ENCODE data around the gene PRC1. TPM values are rescaled to one million over a fixed set of nuclear protein-coding genes. Genes with fewer than 3 reads are reported as not detected.

Gene PRC1
- total RNA-seq, 4 donors from 2014 or later: 12.1 to 31.0 (median 14.9) TPM

GRCh38 chr15:90989040-90989768 is 5.1 kb downstream of the PRC1 start:
- Histone ChIP-seq H3K27me3 (no peaks in the 10 kb centered on the region), H3K4me3 (no peak overlapping the region), H3K27ac (no peak overlapping the region), H3K36me3 (peaks cover 0 to 3% (median 0%) of the 10 kb centered on the region in 3 donors), H3K9me3 (no peaks in the 10 kb centered on the region), H3K4me1 (peaks cover 0 to 10% (median 0%) of the 10 kb centered on the region in 4 donors)
- WGBS, 2 donors: 78 to 86% methylated on average over 7 of the region's 7 CpGs
- DNase-seq (ENCODE audit: low spot score in 2 of 2): no peak
- TF ChIP-seq CTCF (IDR thresholded peaks at IDR 0.05) (no peak), POLR2A (IDR thresholded peaks at IDR 0.05) (no peak)

GRCh38 chr15:90988296-90988695 is 6.0 kb downstream of the PRC1 start:
- Histone ChIP-seq H3K27ac (no peak overlapping the region), H3K9me3 (no peaks in the 10 kb centered on the region), H3K36me3 (peaks cover 0 to 12% (median 0%) of the 10 kb centered on the region in 3 donors), H3K27me3 (no peaks in the 10 kb centered on the region), H3K4me3 (no peak overlapping the region), H3K4me1 (peaks cover 0 to 3% (median 0%) of the 10 kb centered on the region in 4 donors)
- TF ChIP-seq EP300 (IDR thresholded peaks at IDR 0.05) (no peak), CTCF (IDR thresholded peaks at IDR 0.05) (no peak), POLR2A (IDR thresholded peaks at IDR 0.05) (no peak)
- no peak for DNase-seq (ENCODE audit: low spot score in 2 of 2)
- WGBS, 2 donors: 40 to 52% methylated on average over 6 of the region's 6 CpGs

GRCh38 chr15:90987561-90988141 is 6.7 kb downstream of the PRC1 start:
- H3K27me3 ChIP-seq: no peaks in the 10 kb centered on the region
- H3K27ac ChIP-seq: no peak overlapping the region
- H3K4me1 ChIP-seq: no peaks in the 10 kb centered on the region
- no peak for DNase-seq (ENCODE audit: low spot score in 2 of 2)
- WGBS, 2 donors: 55 to 57% methylated on average over 7 of the region's 7 CpGs
- no peak overlapping the region for H3K4me3 ChIP-seq
- H3K9me3 ChIP-seq: no peaks in the 10 kb centered on the region
- TF ChIP-seq EP300 (IDR thresholded peaks at IDR 0.05): no peak
- TF ChIP-seq CTCF (IDR thresholded peaks at IDR 0.05): no peak
- TF ChIP-seq POLR2A (IDR thresholded peaks at IDR 0.05): no peak
- peaks cover 0 to 18% (median 0%) of the 10 kb centered on the region in 3 donors for H3K36me3 ChIP-seq

- Histone ChIP-seq H3K27me3 (no peaks in the 10 kb centered on the region), H3K9me3 (no peaks in the 10 kb centered on the region), H3K4me3 (no peak overlapping the region), H3K4me1 (no peaks in the 10 kb centered on the region), H3K36me3 (peaks cover 0 to 24% (median 0%) of the 10 kb centered on the region in 3 donors), H3K27ac (no peak overlapping the region)
- TF ChIP-seq EP300 (IDR thresholded peaks at IDR 0.05) (no peak), POLR2A (IDR thresholded peaks at IDR 0.05) (no peak), CTCF (IDR thresholded peaks at IDR 0.05) (no peak)
- 81% methylated on average over 11 of the region's 11 CpGs for WGBS, 2 donors
- no peak for DNase-seq (ENCODE audit: low spot score in 2 of 2)
These were observed 7.4 kb downstream of the PRC1 start for GRCh38 chr15:90986790-90987507.

- WGBS, 2 donors: 92 to 93% methylated on average over 5 of the region's 5 CpGs
- Histone ChIP-seq H3K27ac (no peak overlapping the region), H3K4me3 (no peak overlapping the region), H3K4me1 (no peaks in the 10 kb centered on the region), H3K9me3 (no peaks in the 10 kb centered on the region), H3K36me3 (peaks cover 0 to 55% (median 0%) of the 10 kb centered on the region in 3 donors), H3K27me3 (no peaks in the 10 kb centered on the region)
- DNase-seq (ENCODE audit: low spot score in 2 of 2): no peak
- TF ChIP-seq POLR2A (IDR thresholded peaks at IDR 0.05) (no peak), CTCF (IDR thresholded peaks at IDR 0.05) (no peak), EP300 (IDR thresholded peaks at IDR 0.05) (no peak)
These were observed 12.2 kb downstream of the PRC1 start for GRCh38 chr15:90982135-90982534.
